GM18873 (cell line): Measurements from ENCODE around the gene NDUFB8.
"Not testable (repeated sequence)": the region's sequence is repeated elsewhere in the genome, so short reads cannot be mapped to it uniquely, and the experiment has no call there.

Source experiments
- ATAC-seq: cut with Tn5 transposase; IDR thresholded peaks from one replicate; pipeline ENCODE4 v1.9.1; 2021; ENCODE audit warnings: mild to moderate bottlenecking, moderate library complexity, moderate number of reproducible peaks; ENCODE audit not compliant: unreplicated experiment, low FRiP score

The NDUFB8 gene

DNA sequence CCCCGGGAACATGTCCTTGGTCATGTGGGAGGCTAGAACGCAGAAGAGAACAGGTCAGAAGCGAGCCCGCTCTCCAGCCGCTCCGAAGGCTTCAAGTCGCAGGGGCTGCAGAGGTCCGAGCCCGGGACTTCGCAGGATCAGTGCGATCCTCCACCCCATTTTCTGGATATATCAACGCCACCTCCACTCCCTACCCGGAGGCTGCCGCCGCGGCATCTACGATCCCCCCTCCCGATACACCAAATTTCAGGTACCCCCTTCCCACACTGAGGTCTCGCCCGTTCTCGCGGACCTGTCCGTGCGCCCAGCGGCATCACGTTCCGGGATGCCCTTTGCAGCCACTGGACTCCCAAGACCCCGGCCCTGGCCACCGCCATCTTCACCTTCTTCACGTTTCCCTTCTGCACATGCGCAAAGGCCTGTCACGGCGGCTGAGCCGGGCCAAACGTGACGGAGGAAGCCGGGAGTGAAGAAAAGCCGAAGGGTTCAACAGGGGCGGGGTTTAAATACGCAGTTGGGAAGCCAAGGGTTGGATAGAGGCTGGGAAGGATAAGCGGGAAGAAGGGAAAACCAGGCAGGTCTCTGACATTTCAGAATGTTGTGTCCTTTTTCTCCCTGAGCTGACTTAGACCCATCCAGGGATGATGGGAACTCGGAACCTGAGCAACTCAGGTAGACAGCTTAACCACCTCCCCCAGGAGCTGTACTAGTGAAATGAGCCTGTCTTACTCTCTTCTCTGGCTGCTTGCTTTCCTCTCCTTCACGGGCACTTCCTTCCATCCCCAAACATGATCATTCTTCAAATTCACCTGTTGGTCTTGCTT is at the start of gene NDUFB8:
Gene NDUFB8 (minus strand): TSS at position 397 of the 824 bp plus-strand sequence. CDS start 20 bp downstream, at position 377.
- ATAC-seq: no peak

DNA sequence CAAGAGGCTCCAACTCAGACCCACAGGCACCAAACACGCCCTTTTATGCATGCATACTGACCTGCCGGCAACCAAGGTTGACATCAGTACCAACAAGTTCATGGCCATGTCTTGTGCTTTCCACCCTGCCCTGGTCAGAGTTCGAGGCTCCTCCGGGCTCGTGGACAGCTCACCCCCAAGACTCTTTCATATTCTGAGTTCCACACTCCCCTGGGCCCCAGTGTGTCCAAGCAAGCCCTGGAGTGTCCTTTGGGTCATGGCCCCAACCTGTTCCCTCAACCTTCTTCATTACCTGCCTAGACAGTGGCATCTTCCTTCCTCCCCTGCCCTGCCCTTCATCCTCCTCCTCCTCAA is 46.6 kb upstream of the NDUFB8 start:
- ATAC-seq: no peak

DNA sequence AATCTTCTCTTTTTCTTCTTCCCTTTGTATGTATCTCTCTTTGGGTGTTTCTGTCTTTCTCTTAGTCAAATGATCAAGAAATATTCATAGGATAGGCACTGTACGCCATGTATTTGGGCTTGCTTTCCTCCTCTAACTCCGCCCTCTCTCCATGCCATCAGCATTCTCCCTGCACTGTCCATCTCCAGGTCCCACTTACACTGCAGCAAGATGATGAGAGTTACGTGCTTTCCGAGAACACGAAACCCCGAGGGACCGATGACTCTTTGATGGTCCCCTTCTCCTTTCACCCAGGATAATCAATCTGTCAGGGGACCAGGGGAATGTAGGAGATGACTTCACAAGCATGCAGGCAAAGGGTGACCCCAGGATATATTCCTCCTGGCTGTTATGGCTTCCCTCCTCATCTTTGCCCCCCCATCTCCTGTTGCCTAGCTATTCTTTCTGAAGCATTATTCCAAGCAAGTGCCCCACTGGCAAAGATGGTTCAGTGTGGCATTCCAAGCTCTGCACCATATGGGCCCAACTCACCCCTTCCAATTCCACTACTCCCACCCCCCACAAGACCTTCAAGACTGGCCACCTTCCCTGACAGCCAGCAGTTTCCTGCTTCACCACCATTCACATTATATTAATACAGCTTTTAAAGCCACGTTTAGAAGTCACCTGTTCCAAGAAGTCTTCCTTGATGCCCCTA is 46.1 kb upstream of the NDUFB8 start:
- ATAC-seq: no peak

DNA sequence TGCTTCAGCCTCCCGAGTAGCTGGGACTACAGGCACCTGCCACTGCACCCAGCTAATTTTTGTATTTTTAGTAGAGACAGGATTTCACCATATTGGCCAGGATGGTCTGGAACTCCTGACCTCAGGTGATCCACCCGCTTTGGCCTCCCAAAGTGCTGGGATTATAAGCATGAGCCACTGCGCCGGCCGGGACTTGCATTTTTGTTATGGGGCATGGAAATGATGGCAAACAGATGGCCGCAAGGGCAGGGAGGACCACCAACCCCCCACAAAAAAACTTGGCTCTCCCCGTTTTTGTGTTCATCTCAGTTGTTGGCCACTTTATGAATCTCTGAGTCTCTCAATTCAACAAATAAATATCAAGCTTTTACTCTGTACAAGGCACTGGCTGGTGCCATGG is 45.5 kb upstream of the NDUFB8 start:
- not testable (repeated sequence) for ATAC-seq

DNA sequence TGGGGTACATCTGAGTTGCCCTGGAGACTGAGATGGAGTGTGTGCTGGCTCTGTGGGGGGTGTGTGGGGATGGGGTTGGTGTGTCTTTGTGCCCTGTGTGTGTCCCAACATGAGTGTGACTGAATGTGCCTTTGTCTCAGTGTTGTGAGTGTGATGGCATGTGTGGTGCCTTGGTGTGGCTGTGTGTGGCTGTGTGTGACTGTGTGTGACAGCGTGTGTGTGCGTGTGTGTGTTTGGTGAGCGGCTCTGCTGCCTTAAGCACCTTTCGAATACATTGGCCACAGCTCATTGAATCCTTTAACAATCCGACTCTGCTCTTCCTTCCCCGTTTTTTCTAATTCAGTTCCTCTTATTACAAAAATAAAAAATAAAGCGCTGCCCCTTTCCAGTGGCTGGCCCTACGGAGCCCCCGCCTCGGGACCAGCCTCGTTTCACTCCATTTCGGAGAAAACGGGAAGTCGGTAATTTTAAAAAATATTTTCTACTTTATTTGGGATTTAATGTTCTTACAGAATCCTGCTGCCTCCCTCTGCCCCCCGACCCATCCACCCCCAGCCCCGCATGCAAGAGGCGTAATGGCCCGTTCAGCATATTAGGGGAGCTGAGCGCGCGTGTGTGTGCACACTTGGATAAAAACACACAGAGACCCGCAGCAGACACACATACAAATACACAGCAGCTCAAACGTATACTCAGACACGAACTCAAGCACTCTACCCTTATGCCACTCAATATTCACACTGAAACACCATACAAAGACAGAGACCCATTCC is 41.6 kb upstream of the NDUFB8 start:
- ATAC-seq: no peak

DNA sequence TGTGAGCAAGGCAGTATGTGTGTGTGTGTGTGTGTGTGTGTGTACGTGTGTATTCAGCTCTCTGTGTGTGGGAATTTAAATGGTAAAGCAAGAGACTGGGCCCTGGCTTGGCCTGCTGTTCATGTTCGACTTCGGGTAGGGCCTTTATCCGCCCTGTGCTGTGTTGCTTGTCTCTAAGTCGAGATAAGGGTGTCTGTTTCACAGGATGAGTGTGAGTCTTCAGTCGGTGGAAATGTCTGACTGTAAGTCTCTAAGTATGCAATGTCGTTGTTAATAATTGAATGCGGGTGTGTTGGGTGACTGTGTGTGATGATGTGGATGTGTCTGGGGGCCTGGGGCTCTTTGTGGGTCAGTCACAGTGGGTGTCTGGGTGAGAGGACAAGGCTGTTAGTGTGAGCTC is 40.8 kb upstream of the NDUFB8 start:
- no peak for ATAC-seq

DNA sequence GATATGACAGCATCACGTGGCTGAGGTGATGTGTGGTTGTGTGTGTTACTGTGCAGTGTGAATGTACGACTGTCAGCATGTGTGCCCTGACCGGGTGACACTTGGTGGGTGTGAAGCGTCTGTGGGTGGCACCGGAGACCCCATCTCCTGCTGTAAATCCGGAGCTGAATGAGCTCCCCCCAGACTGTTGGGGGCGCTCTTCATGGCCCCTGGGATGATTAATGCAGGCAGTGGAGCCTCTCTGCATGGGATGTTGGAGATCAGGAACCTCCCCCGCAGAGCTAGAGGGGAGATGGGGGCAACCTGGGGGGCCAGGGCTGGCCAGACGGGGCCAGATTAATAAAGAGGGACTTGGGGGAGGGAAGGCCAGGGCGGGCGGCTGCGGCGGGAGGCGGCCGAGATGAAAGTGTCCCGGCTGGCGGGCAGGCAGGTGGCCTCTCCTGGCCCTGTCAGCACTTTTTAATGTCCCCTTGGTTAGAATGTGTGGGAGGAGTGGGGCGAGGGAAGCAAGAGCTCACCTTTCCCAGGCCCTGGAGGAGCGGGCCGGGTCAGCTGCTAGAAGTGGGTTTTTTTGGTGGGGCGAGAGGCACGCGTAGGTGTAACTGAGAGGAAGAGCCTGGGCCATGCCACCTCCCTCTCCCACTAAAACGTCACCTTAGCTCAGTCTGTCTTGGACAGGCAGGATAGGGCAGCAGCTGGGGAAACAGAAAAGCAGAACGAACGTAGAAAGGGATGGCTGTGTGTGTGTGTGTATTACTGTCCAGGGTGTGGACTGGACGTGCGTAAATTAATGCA is 40.2 kb upstream of the NDUFB8 start:
- ATAC-seq: no peak

DNA sequence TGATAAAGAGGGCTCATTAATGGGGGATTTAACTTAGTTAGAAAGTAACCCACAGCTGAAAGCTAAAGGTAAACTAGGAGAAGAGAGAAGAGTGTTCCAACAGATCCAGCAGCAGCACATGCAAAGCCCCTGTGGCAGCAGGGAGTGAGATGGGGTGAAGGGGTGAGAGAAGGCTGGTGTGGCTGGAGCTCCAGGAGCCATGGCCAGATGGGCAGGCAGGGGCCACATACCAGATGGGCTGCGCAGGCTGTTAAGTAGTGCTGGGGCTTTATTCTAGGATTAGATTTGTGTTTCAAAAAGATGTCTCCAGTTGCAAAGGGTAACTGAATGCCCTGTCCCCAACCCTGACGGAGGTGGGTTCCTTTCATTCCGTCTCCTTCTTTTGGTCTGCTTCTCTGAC is 39.2 kb upstream of the NDUFB8 start:
- ATAC-seq: no peak

DNA sequence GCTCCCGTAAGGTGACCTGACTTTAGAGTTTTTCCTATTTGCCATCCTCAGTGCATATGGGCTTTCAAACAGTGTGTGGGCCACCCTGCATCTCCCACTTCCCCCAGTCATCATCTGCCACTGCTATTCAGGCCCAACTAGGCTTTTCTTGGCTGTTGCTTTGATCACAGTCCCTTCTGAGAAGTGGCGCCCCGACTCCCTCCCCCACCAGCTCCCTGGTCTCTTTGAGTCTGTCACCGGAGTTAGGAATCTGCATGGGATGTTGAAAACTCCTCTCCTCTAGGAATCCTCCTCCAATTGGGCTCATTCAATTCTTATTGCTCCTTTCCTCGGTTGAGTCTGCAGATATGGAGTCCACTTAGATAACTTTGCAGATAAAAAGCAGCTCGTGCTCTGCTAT is 38.2 kb upstream of the NDUFB8 start:
- ATAC-seq: no peak

DNA sequence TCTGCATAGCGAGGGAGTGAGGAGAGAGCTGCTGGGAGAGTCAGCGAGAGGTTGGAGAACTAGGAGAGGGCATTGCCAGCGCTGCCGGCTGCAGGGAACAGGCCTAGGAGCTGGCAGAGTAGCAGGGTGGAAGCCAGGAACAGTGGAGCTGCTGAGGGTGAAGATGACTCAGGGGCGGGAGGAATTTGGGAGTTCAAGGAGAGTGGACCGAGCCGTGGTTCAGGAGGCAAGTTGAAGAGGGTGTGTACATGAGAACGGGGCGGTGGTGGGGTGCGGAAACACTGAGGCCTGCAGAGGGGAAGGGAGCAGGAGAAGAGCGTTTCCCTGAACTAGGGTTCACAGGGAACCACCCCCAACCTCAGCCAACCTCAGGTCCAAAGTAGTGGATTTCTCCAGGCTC is 37.6 kb upstream of the NDUFB8 start:
- no peak for ATAC-seq

DNA sequence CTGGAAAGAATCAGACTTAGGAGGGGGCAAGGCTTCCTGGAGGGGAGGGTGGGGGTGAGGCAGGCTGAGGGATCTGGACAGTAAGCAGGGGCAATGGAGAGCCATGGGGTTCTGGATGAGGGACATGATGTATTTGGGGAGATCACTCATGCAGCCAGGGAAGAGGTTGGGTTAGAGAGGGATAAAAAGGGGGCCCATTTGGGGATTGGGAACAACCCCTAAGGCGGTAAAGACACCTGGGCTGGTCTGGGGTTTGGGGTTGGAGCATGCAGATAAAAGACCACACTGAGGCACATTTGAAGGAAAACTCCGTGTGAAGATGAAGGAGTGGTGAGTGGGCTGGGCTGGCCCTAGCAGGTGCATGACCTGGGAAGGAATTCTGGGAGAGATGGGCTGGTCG is 36.9 kb upstream of the NDUFB8 start:
- ATAC-seq: no peak

DNA sequence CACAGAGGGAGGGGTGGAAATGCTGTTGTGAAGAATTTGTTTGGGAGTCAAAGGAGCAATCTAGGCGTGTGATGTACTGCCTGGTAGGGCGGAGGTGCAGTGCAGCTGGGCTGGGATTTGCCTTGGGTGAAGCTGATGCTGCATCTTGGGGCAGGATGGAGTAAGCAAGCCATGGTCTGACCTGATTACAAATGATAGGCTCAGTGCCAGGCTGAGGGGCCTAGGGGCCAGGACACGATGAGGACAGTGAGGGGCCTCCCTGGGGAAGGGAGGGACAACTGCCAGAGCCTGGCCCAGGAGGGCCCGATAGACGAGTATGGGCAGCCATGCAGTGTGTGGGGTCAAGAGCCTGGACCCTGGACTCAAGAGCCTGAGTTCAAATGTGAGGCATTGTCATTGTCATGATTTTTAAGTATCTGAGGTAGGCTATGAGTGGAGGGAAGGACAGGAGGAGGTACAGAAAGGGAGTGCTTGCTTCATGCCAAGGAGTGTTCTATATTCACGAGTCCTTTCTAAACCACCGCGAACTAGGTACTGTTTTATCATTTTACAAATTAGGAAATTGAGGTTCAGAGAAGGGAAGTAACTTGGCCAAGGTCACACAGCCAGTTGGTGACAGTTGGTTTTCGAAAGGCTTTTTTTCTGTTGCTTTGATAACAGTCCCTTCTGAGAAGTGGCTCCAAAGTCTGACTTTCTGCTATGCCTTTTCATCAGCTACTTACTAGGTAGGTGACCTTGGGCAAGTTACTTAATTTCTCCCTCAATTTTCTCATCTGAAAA is 35.7 kb upstream of the NDUFB8 start:
- no peak for ATAC-seq

DNA sequence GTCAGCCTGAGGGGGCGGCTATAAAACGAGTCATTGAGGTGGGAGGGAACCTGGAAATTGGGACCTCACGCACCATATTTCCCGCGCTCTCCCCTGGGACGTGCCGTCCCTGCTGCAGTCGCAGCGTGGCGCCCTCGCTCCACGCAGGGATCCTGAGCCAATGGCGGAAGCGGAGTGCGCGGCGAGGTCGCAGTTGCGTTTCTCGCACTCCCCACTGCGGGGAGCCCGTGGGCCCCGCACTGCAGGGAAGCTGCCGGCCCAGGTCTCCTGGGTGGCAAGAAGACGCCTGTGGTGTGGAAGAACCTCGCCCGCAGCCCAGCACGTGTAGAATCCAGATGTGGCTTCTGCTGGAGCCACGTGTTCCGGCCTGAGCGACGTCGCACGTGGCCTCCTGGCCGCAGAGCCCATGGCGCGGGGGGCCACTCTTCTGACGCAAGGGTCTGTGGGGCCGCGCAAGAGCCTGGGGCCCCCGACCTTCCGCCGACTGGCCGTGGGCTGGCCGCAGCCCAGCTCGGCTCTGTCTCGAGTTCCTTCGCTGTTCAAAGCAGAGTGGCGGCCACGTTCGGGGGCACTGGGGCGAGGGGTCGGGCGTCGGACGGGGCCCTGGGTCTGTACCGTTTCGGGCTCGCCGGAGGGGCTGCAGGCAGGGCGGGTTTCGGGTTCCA is 32.5 kb upstream of the NDUFB8 start:
- ATAC-seq: no peak

DNA sequence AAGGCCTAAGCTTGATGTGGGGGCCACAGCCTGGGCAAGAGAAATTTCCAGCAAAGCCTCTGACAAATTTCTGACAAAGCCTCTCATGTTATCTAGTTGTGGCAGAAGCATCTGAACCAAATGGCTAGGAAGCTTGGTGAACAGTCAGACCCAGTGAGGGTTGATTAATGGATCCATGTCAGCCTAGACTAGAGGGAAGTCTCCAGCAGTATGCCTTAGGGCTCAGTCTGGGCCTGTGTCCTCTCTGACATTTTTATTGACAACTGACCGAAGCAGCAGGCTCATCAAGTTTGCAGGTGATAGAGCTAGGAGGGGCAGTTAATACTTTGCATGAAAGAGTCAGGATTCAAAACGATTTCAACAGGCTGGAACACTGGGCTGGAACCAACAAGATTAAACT is 31.3 kb upstream of the NDUFB8 start:
- ATAC-seq: no peak

DNA sequence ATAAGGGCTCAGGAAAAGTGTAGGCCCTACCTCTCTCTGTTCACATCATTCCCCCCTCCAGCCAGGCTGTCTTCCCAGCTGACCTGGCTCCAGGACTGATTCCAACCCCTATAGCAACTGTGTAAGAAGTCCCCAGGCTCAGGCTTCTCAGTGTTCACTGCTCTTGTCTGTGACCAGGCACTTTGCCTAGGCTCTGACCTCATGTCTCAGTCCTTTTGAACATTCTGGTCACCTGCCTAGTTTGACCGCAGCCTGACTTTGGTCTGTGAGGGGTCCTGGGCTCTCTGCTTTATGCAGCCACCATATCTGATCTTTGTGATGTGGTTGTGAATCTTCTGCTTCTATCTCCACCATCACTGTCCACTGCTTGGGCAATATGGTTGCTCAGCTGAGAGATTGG is 30.6 kb upstream of the NDUFB8 start:
- ATAC-seq: no peak

DNA sequence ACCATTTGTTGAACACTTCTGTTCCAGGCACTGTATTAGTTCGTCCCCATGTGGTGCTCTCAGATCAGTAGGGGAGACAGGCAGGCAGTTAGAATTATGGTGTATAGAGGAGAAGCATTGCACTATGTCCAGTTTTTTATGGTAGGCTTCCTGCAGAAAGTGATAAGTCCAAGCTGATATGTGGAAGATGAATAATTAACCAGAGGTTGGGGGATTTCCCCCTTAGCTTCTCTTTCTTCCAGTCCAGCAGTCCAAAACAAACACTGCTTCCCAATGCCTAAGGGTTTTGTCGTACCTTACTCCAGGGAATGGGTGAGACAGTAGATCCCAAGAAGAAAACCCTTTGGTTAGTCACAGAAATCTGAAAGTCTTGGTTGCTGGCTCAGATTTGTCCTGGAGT is 25.2 kb upstream of the NDUFB8 start:
- ATAC-seq: no peak

DNA sequence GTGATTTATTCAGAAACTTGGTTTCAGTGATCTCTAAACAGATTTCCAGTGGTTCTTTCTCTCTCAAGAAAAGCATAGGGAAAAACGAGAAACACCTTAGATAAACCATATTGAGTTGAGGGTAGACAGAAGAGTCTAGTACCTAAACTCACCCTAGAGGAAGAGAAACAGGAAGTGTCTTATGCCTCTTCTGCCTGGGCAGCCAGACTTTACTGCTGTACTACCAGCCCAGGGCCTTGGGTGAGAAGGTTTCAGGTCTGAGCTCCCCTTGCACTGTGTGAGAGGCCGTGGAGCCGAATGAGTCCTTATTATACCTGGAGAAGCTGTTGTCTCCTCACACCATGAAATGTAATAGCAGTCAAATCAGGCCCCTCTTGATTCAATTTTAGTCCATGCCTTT is 24.3 kb upstream of the NDUFB8 start:
- no peak for ATAC-seq

DNA sequence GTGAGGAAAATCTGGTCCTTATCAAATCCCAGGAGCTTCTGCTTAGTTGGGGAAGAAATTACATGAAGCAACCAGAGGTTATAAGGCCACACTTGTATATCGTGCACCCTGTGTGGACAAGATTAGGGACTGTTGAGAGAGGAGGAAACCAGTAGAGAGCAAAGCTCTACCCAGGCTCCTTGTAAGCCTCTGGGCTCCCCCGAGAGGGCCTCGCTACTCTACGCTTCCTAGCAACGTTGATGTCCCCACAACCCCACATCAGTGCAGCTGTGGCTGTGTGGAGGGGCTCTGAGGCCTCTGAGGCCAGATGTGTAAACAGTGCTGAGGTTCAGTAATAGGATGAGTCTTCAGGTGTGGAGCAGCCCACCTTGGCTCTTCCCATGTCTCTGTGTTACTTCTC is 22.1 kb upstream of the NDUFB8 start:
- no peak for ATAC-seq

DNA sequence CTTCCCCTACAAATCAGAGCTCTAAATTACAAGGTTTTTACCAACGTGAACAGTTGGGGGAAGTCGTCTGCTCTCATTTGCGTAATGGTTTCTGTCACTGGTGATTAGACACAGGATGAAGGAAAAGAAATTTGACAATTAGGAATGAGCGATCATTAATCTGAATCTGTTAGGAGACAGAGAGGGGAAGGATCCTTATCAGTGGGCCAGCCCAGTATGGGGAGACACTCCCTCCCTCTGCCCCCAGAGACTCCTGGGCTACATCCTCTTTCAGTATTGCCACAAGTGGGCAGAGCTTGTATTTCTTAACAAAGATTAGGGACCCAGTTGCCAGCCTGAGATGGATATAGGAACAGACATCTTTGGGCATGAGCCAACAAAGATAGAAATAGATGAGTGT is 21.5 kb upstream of the NDUFB8 start:
- no peak for ATAC-seq
